K562 (cell line): ENCODE data around the gene UQCRHL.

Experiments used
- CHD4 ChIP-seq: fragments of 200-600 bp; sonication (generic); IDR thresholded peaks from 3 replicates; pipeline ENCODE4 v1.6.1; 2012; ENCODE audit warnings: low read depth, mild to moderate bottlenecking, mixed read lengths, low read length, inconsistent platforms; ENCODE audit not compliant: insufficient read depth, insufficient replicate concordance, poor library complexity, severe bottlenecking
- HMG20A ChIP-seq: fragments of 450-650 bp; formaldehyde crosslinking; conservative IDR thresholded peaks from 2 replicates; pipeline ENCODE4 v1.4.0; 2020; ENCODE audit warnings: mild to moderate bottlenecking, mixed read lengths
- TF ChIP-seq, protein P1 (sequence below): fragments of 450-650 bp; IDR thresholded peaks from 2 replicates; pipeline ENCODE4 v1.7.1; 2018; ENCODE audit warnings: mild to moderate bottlenecking, low read depth; ENCODE audit not compliant: partially characterized antibody

DNA sequence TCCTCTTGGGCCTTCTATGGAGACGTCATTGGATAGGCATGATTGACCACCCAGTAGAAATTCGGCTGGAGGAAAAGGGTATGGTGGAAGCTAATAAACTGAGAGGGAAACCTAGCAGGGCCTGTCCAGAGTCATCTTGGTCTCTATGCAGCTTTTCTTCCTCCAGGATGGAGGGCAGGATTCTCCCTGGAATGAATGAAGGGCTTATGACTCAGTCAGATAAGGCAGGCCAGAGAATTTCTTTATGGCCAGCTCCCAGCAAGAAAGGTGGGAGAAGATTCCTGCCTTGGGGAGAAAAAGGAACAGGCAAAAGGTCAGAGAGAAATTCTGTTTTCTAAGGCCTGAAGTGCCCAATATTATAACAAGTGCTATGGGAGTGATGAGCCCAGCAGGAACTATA lies 31.7 kb downstream of the UQCRHL start:
- TF ChIP-seq HMG20A (CRISPR knock-in tag) (no peak), CHD4 (no peak)
- TF ChIP-seq, protein P1, sequence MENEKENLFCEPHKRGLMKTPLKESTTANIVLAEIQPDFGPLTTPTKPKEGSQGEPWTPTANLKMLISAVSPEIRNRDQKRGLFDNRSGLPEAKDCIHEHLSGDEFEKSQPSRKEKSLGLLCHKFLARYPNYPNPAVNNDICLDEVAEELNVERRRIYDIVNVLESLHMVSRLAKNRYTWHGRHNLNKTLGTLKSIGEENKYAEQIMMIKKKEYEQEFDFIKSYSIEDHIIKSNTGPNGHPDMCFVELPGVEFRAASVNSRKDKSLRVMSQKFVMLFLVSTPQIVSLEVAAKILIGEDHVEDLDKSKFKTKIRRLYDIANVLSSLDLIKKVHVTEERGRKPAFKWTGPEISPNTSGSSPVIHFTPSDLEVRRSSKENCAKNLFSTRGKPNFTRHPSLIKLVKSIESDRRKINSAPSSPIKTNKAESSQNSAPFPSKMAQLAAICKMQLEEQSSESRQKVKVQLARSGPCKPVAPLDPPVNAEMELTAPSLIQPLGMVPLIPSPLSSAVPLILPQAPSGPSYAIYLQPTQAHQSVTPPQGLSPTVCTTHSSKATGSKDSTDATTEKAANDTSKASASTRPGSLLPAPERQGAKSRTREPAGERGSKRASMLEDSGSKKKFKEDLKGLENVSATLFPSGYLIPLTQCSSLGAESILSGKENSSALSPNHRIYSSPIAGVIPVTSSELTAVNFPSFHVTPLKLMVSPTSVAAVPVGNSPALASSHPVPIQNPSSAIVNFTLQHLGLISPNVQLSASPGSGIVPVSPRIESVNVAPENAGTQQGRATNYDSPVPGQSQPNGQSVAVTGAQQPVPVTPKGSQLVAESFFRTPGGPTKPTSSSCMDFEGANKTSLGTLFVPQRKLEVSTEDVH: no peak
